Central memory CD4-positive, alpha-beta T cell (primary cell): ENCODE results near the gene BRD1.
"Not testable (repeated sequence)": the region's sequence is repeated elsewhere in the genome, so short reads cannot be mapped to it uniquely, and the experiment has no call there.

ENCODE experiments used
- DNase-seq: peaks from one replicate; pipeline ENCODE4 v3.0.0; 2022

Gene BRD1

DNA sequence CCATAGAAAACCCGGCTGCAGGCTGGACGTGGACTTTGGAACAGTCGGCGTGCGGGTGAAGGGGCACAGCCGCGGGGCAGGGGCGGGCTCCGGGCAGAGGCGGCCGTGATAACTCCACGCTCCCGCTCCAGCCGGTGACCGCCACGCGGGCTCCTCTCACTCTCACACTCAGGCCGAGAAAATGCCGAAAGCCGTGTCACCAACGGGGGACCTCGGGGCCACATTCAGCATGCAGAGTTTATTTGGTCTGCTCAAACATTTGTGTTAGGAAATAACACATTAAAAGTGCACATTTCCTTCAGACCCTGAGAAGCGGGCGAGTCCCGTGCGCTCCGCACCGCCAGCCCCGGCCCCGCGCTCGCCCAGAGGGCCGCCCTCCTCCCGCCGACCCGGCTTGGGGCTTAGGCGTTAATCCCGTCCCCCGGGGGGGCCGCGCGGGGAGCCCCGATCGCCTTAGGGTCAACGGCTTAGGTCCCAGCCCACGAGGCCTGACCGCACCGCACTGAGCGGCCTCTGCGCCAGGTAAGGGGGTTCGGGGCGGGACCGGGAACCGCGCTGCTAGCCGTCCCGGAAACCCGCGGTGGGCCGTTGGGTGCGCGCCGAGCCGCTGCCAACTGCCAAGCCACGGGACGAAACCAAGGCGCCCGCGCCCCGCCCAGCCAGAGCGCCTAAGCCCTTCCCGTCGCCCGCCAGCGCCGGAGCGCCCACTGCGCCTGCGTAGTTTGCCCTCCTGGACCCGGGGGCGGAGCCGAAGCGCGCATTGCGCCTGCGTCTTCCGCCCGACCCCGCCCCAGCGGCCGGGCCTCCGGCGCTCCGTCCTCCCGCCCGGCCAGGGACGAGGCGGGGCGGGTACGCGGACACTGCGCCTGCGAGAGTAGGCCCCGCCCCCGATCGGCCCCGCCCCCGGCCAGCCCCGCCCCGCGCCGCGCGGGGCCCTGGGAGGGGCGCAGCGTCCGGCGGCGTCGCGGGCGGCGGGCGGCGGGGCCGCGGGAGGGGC, 25.5 kb upstream of the BRD1 start, which contains the start of gene ZBED4:
TSS of gene ZBED4 (plus strand) at position 947 of the 997 bp plus-strand sequence. CDS start 29,819 bp downstream, outside the sequence.
- peak; percentile 99 for DNase-seq

- not testable (repeated sequence) for DNase-seq
Measured at GRCh38 chr22:49852568-49852897, 24.9 kb upstream of the BRD1 start.

- no peak for DNase-seq
Measured at GRCh38 chr22:49850959-49851802, 23.5 kb upstream of the BRD1 start.

GRCh38 chr22:49850021-49850911, 22.6 kb upstream of the BRD1 start:
- DNase-seq, result no peak

- no peak for DNase-seq
Measured at GRCh38 chr22:49849161-49850020, 21.7 kb upstream of the BRD1 start.

DNA sequence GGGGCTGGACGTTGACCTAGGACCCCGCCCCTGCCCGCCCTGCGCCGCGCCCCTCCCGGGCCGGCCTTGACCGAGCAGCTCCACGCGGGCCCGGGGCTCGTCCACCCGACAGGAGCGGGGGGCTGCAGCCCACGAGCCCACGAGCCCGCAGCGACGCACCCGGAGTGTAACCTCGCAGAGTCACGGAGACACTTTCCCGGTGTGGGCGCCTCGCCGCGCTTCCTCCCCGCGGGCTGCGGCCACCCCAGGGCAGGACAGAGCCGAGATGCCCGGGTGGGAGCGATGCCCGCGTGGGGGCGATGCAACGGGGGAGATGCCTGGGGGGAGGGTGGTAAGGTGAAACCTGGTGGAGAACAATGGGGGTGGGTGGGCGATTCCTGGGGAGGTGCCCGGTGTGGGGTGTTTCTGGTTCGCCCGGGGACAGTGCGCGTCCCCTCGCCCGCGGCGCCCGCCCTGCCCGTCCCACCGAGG, 21.1 kb upstream of the BRD1 start:
- no peak for DNase-seq

DNA sequence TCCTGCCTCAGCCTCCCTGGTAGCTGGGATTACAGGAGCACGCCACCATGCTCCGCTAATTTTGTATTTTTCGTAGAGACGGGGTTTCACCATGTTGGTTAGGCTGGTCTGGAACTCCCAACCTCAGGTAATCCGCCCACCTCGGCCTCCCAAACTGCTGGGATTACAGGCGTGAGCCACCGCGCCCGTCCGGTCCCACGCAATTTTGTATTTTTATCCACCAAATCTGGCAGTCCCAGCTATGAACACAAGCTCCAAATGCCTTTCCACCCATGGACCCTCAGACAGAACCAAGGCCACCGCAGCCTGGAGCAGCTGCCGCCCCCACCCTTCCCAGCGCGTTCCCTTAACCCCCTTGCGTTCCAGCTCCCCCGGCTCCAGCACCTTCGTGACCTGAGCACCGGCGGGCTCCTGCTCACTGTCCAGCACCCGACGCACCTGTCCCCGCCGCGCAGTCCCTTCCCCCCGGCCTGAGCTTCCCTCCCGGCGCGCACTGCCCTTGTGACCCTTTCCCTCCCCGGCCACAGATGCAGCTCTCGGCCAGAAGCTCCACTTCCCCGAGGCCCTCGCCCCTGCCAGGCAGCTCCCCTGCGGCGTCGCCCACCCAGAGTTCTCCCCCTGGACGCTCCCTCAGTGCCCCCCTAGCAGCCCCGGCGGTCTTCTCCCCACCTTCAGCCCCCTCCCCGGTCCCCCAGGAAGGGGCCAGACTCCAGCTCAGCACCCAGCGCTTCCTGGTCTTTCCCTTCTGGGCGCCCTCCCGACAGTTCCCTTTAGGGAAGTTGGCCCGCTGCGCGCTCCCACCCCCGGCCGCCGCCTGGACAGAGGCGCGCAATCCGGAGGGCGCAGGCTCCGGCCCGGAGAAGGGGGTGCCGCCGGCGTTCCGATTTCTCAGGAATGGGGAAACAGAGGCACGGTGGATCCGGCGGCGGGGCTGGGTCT, 20.3 kb upstream of the BRD1 start:
- no peak for DNase-seq

GRCh38 chr22:49845666-49846459, 18.2 kb upstream of the BRD1 start:
- no peak for DNase-seq

DNA sequence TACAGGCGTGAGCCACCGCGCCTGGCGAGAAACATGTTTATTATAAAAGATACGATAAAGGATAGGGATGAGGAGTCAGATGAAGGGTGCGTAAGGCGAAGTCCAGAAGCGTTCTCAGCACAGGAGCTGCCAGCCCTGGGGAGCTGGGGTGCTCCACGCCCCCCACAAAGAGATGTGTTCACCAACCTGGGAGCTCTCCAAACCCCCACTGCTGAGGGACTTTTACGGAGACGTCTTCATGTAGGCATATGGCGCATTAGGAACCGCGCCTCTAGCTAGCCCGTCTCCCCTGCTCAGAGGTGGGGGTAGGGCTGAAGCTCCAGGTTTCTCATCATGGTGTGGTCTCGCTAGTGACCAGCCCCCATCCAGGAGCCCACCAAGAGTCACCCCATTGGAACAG, 17.6 kb upstream of the BRD1 start:
- no peak for DNase-seq

DNA sequence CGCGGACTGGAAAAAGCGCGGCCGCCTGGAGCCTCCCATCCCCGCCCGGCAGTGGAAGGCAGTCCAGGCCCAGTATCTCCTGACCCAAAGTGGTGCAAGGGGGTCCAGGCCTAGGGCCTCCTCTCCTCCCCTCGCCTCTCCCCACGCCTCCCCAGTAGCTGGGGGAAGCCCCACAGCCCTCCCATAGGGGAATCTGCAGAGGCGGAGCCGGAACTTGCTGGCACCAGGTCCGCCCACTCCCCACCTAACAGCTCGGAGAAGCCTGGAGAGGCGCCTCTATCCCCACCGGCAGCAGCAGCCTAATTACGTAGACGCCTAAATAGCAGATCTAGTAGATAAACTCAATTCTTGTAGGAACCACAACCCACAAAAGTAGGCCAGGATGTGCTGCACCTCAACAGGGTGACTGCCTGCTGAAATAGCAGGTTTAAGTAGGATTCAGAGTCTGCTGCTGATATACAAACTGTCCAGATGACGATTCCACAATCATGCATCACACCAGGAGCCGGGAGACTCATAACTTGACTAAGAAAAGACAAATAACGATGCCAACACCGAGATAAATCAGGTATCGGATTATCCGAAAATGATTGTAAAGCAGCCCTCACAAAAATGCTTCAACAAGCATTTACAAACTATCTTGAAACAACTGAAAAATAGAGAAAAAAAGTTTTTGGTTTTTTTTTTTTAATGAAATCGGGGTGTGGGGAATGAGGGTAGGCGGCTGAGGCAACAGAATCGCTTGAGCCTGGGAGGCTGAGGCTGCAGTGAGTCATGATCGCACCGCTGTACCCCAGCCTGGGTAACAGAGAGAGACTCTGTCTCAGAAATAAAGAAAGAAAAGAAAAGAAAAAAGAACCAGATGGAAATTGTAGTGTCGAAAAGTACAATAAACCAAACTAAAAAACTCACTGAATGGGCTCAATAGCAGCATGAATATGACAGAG, 11.4 kb upstream of the BRD1 start:
- peak; percentile 97 for DNase-seq

DNA sequence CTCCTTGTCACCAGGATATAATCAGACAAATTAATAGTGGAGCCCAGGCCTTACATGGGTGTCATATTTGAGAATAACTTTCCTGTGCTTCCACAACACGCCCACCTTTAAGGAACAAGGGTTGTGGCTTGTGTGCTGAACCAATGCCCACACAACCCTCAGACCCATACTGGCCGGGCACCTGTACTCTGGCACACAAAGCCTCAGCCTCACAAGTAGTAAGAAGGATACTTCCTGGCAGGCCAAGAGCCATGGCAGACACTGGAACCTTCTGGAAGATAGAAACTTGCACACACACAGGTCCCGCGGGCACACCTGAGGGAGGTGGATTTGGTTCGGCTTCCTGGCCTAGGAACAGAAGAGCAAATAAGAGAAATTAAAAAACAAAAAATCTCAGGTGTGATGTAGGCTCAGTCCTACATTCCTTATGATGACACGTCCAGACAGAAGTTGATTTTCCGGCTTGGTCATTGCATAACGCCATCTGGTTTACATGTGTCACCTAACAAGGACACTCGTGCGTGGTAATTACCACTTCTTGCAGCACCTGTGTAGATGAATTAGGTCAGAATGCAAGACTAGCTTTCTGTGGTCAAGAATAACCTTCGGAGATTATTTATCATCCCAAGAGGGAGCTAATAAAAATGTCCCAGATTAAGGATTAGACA, 5.8 kb upstream of the BRD1 start:
- DNase-seq, result no peak

DNA sequence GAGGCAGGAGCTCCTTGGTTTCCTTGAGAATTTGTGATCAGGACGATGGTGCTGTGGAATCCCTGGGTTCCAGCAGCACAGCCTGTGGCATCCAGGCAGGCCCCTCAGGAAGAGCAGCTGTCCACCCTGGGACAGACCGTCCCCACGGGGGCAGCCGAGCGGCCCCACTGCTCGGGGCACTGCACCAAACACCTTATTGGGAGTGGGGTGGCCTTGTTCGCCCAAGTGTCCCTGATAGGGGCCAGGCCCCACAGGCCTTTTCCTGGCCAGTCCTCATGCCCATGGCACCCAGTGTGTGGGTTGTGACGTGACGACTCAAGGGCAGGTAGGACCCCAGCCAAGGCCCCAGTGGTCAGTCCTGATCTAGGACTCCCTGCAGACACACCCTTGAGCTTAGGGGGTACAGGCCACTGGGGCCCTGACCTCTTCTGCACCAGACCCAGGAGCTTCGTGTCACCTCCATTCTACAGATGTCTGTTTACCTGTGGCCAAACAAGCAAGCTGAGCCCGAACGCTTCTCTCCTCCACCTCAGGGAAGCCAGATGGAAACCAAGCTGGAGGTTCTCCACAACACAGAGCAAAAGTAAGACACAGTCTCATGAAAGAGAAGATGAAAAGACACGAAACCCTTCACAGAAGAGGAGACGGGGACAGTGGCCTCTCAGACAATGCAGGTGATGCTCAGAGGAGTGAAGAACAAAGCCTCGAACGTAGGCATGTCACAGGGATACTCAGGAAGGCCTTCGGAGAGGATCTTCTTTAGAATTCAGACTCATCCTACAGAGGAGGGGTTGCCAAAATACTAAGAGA, 1.6 kb upstream of the BRD1 start:
- no peak for DNase-seq

GRCh38 chr22:49828599-49828965, 909 bp upstream of the BRD1 start:
- DNase-seq, result no peak

DNA sequence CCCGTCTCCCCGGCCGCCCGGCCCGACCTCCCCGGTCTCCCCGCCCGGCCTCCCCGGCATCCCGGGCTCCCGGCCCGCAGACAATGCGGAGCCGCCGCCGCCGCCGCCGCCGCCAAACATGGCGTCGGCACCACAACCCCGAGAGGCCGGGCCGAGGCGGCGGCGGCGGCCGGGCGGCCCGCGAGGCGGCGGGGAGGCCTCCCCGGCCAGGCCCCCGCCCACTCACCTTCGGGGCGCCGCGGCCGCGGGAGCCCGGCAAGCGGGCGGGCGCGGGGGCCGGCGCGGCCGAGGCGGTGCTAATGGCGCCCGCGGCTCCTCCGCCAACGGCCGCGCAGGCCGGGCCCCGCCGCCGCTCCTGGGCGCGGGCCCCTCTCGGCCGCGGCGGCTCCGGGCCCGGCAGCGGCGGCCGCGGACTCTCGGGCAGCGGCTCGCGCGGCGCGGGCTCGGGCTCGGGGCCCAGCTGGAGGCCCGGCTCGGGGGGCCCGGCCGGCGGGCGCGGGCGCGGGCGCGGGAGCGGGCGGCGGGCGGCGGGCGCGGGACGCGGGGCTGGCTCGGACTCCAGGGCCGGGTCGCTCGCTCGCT, 311 bp downstream of the BRD1 start:
- no peak for DNase-seq

DNA sequence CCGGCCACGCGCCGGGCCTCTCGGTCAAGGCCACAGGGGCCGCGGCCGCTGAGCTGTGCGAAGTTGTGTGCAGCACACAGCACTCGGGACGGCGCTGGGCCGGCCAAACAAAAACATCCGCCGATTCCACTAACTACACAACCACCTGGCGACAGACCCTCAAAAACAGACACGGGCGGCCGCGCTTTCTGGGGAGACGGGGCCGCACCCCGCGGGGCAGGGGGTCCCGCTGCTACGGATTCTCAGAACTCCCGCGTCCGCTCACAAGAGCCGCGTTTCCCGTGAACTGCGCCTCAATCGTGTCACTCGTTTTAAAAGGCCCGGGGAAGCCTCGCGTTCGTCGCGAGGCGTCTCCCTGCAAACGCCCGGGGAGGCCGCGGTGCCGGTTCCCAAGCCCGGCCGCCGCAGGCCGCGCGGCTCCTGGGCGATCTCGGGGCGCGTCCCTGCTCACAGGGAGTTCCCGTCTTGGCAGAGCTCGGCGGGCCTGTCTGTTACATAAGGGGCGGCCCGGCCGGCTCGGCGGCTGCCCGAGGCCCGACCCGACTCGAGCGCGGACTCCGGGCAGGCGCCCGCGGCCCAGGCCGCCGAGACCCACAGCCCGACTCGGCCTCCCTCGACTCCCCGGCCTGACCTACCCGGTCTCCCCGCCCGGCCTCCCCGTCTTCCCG, 936 bp downstream of the BRD1 start:
- DNase-seq, result peak; percentile 42
